TTC549 (cell line): ENCODE data around the gene PTAR1.

Experiments
- FAIRE-seq: peaks from 2 replicates; lab custom pipeline; 2012; peaks lifted over from hg19 to GRCh38; lab: Jason Lieb, UNC

PTAR1 gene

DNA sequence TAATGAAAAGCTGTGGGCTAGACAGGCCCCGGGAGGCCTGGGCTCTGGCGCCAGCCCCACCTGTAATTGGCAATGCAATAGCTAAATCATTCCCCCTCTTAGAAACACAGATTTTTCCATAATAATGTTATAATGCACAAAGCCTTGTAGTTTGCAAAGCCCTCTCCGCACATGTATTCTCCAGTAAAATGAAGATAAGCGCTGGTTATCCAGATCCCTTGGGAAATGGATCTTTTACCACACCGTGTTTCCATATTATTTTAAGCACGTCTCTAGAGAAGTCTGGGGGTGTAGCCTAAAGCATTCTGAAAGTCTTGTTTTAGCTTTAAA is 86.5 kb downstream of the PTAR1 start:
- no peak for FAIRE-seq

DNA sequence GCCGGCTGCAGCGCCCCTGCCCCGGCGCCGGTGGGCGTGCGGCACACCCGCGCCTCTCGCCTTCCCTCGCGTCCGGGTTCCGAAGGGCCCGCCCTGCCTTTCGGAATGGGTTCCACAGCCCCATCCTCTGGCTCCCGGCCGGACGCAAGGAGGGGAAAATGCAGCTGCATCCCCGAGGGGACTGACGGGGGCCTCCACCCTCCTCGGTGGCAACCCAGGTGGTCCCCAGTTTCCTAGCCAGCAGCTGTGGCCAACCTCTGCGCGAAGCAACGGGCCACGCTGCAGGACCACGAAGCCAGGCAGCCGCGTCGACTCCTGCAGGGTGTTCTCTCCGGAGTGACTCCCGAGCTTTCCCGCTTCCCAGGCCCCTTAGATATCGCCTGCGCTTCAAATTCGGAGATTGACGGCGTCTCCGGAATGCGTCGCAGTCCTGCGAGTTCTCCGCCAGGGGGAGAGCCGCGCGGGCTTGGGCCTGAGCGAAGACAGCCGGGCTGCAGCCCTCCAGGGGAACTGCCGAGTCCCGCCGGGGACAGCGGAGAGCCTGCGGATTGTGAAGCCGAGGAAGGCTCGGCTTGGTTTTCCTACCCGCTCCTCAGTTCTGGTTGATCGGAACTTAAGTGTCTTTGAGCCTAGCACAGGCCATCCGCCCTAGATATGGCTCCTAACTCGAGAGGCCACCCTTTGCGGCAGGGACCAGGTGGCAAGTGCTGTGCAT is 87.1 kb downstream of the PTAR1 start:
- FAIRE-seq: no peak

DNA sequence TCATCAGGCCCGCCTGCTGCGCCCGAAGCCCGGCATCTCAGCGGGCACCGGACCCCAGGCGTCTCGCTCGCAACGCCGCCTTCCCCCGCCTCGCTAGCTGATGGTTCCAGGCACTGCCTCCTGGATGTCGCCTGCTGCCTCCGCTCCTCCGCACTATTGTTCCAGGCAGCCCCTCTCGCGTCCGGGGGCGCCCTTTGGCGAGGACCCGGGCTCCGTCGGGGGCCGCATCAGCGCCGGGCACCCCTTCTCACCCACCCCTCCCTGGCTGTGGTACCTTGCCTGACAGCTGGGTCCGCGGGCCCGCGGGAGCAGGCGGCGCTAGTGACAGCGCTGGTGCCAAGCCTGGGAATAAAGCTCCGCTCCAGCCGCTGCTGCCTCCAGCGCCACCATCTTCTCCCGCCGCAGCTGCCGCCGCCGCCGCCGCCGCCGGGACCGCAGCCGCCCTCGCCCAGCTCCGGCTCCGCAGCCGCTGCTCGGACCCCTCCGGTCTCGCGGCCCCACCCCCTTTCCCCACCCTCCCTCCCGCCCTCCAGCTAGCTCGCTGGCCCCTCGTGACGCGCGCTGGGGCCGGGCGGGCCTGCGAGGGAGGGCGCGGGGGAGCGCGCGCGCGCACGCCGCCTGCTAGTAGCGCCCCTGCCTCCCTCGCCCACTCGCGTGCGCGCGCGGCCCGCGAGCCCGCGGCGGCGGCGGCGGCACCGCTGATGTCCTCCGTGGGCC is 87.8 kb downstream of the PTAR1 start, which contains the start of gene APBA1:
TSS of gene APBA1 (minus strand) at position 493 of the 717 bp plus-strand sequence.
- no peak for FAIRE-seq

DNA sequence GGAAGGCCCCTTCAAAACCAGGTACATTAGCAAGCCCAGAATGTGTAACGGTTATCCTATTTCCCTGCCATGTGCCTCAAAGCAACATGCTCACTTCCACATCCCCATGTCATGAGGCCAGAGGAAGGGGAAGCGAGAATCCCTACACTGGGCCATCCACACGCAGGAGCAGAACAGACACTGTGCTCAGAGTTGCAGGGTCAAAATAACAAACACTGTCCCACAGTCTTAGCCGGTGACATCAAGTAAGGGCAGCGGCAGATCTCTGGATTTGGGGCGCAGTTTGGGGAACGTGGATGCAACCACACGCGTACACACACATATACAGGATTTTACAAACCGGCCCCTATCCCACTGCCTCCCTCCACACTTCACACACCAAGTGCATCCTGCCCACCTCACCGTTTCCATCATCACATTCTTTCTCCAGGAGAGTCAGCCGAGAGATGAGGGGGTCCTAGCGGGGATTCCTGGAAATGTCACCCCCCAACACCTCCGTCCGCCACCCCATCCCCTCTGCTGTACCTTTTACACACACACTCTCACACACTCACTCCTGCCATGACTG is 88.4 kb downstream of the PTAR1 start:
- no peak for FAIRE-seq

DNA sequence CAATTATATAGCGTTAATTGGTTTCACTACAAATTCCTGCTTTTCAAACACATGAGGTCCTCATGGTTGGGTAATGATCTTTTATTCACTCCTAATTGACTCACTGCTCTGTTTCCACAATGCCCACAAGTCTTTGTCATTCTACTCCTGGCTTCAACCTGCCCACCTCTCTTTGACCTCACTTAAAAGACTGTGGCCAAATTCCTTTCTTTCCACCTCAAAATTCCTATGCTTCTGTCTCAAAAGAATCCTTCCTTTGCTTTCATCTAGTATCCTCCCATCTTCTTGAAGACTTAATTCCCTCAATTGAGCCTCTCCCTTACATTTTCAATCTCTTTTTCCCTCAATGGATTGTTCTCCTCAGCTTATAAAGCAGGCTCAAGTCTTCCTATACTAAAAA is 92.5 kb downstream of the PTAR1 start:
- no peak for FAIRE-seq

GRCh38 chr9:69660304-69660703 is 99.5 kb downstream of the PTAR1 start:
- no peak for FAIRE-seq
